IPS-18a (cell line): Measurements from ENCODE around the gene RET.

Source experiments
- H3K27ac ChIP-seq: one replicate; pipeline ENCODE4 v1.5.1; 2013; ENCODE audit warnings: low read length
- H3K27me3 ChIP-seq: one replicate; pipeline ENCODE4 v1.6.1; 2013; ENCODE audit warnings: mild to moderate bottlenecking, low read length; ENCODE audit not compliant: control insufficient read depth, insufficient read depth
- H3K36me3 ChIP-seq: one replicate; pipeline ENCODE4 v1.6.1; 2013; ENCODE audit warnings: low read depth, low read length; ENCODE audit not compliant: control insufficient read depth
- H3K4me1 ChIP-seq: one replicate; pipeline ENCODE4 v1.6.1; 2013; ENCODE audit warnings: low read depth, low read length; ENCODE audit not compliant: control insufficient read depth
- H3K4me3 ChIP-seq: one replicate; pipeline ENCODE4 v1.5.1; 2013; ENCODE audit warnings: low read length
- H3K9ac ChIP-seq: one replicate; pipeline ENCODE4 v1.6.1; 2013; ENCODE audit warnings: mild to moderate bottlenecking, low read length, moderate library complexity
- H3K9me3 ChIP-seq: one replicate; pipeline ENCODE4 v1.6.1; 2013; ENCODE audit warnings: low read depth, low read length; ENCODE audit not compliant: control insufficient read depth

The RET gene

GRCh38 chr10:43039624-43040481, 37.0 kb upstream of the RET start:
- no peak overlapping the region for H3K9ac ChIP-seq
- H3K27ac ChIP-seq, result no peak overlapping the region
- H3K36me3 ChIP-seq, result no peaks in the 10 kb centered on the region
- H3K4me1 ChIP-seq, result peaks cover 11% of the 10 kb centered on the region
- no peaks in the 10 kb centered on the region for H3K9me3 ChIP-seq
- H3K27me3 ChIP-seq, result no peaks in the 10 kb centered on the region
- H3K4me3 ChIP-seq, result no peak overlapping the region

- Histone ChIP-seq H3K4me3 (no peak overlapping the region), H3K9me3 (no peaks in the 10 kb centered on the region), H3K4me1 (peaks cover 11% of the 10 kb centered on the region), H3K27me3 (no peaks in the 10 kb centered on the region), H3K9ac (no peak overlapping the region), H3K36me3 (no peaks in the 10 kb centered on the region), H3K27ac (no peak overlapping the region)
Measured at GRCh38 chr10:43040482-43041256, 36.2 kb upstream of the RET start.

GRCh38 chr10:43041422-43042342, 35.2 kb upstream of the RET start:
- no peaks in the 10 kb centered on the region for H3K9me3 ChIP-seq
- H3K27ac ChIP-seq, result no peak overlapping the region
- no peak overlapping the region for H3K9ac ChIP-seq
- peaks cover 11% of the 10 kb centered on the region for H3K4me1 ChIP-seq
- no peaks in the 10 kb centered on the region for H3K36me3 ChIP-seq
- H3K27me3 ChIP-seq, result no peaks in the 10 kb centered on the region
- H3K4me3 ChIP-seq, result no peak overlapping the region

GRCh38 chr10:43042503-43043341, 34.1 kb upstream of the RET start:
- Histone ChIP-seq H3K27me3 (no peaks in the 10 kb centered on the region), H3K9me3 (no peaks in the 10 kb centered on the region), H3K9ac (no peak overlapping the region), H3K27ac (no peak overlapping the region), H3K4me3 (no peak overlapping the region), H3K4me1 (peaks cover 11% of the 10 kb centered on the region), H3K36me3 (no peaks in the 10 kb centered on the region)

GRCh38 chr10:43043342-43043772, 33.5 kb upstream of the RET start:
- Histone ChIP-seq H3K9me3 (no peaks in the 10 kb centered on the region), H3K9ac (no peak overlapping the region), H3K4me3 (no peak overlapping the region), H3K4me1 (peaks cover 11% of the 10 kb centered on the region), H3K36me3 (no peaks in the 10 kb centered on the region), H3K27ac (no peak overlapping the region), H3K27me3 (no peaks in the 10 kb centered on the region)

GRCh38 chr10:43043773-43044447, 33.0 kb upstream of the RET start:
- Histone ChIP-seq H3K27me3 (no peaks in the 10 kb centered on the region), H3K36me3 (no peaks in the 10 kb centered on the region), H3K9me3 (no peaks in the 10 kb centered on the region), H3K9ac (no peak overlapping the region), H3K4me3 (no peak overlapping the region), H3K27ac (no peak overlapping the region), H3K4me1 (peaks cover 11% of the 10 kb centered on the region)

GRCh38 chr10:43044448-43044921, 32.4 kb upstream of the RET start:
- H3K4me3 ChIP-seq, result no peak overlapping the region
- no peaks in the 10 kb centered on the region for H3K9me3 ChIP-seq
- no peak overlapping the region for H3K27ac ChIP-seq

GRCh38 chr10:43044961-43045621, 31.8 kb upstream of the RET start:
- no peak overlapping the region for H3K4me3 ChIP-seq
- H3K9ac ChIP-seq, result no peak overlapping the region
- H3K27ac ChIP-seq, result no peak overlapping the region
- no peaks in the 10 kb centered on the region for H3K36me3 ChIP-seq
- no peaks in the 10 kb centered on the region for H3K27me3 ChIP-seq
- peaks cover 11% of the 10 kb centered on the region for H3K4me1 ChIP-seq
- no peaks in the 10 kb centered on the region for H3K9me3 ChIP-seq

More at GRCh38 chr10:43044448-43044921, 32.4 kb upstream of the RET start:
- Histone ChIP-seq H3K27me3 (no peaks in the 10 kb centered on the region), H3K36me3 (no peaks in the 10 kb centered on the region), H3K4me1 (peaks cover 11% of the 10 kb centered on the region), H3K9ac (no peak overlapping the region)

GRCh38 chr10:43045631-43046287, 31.1 kb upstream of the RET start:
- Histone ChIP-seq H3K36me3 (no peaks in the 10 kb centered on the region), H3K27ac (no peak overlapping the region), H3K9me3 (no peaks in the 10 kb centered on the region), H3K4me1 (peaks cover 11% of the 10 kb centered on the region), H3K27me3 (no peaks in the 10 kb centered on the region), H3K9ac (no peak overlapping the region), H3K4me3 (no peak overlapping the region)
